Mesodermal cell (in vitro differentiated cells): ENCODE measurements around the gene LBH.

Experiments used
- H3K27ac ChIP-seq: 2 replicates; pipeline ENCODE4 v1.7.0; 2013; ENCODE audit warnings: mild to moderate bottlenecking, low read depth, low read length, moderate library complexity; ENCODE audit not compliant: severe bottlenecking
- H3K36me3 ChIP-seq: 2 replicates; pipeline ENCODE4 v1.7.1; 2013; ENCODE audit warnings: mild to moderate bottlenecking, low read length, moderate library complexity; ENCODE audit not compliant: control insufficient read depth, insufficient read depth
- H3K4me1 ChIP-seq: one replicate; pipeline ENCODE4 v1.7.1; 2013; ENCODE audit warnings: mild to moderate bottlenecking, low read length; ENCODE audit not compliant: insufficient read depth, control insufficient read depth, poor library complexity, severe bottlenecking
- H3K4me3 ChIP-seq: 2 replicates; pipeline ENCODE4 v1.7.0; 2013; ENCODE audit warnings: low read length, control low read depth, mild to moderate bottlenecking; ENCODE audit not compliant: insufficient read depth, poor library complexity, severe bottlenecking; ENCODE audit errors: extremely low read depth
- H3K9me3 ChIP-seq: 2 replicates; pipeline ENCODE4 v1.7.1; 2013; ENCODE audit warnings: mild to moderate bottlenecking, low read length, moderate library complexity; ENCODE audit not compliant: control insufficient read depth
- WGBS, 2 experiments: methylation state at CpG; one replicate each; pipeline ENCODE4 v1.1.5; 2013; ENCODE audit warnings: missing lambda C conversion rate in 2 of 2; ENCODE audit not compliant: insufficient coverage in 2 of 2; 5-methylcytosine and 5-hydroxymethylcytosine counted together

LBH gene

DNA sequence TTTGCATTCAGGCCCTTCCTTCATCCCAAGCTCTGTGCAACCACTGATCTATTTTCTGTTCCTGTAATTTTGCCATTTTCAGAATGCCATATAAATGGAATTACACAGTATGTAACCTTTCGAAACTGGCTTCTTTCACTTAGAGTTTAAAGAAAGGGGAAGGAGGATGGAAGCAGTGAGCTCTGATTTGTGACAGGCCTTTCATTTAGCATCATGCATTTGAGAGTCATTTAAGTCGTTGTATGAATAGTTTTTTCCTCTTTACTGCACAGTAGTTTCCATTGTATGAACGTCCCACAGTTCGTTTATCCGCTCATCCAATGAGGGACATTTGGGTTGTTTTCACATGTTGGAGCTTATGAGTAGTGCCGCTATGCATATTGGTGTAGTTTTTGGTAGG is 67.0 kb downstream of the LBH start:
- H3K9me3 ChIP-seq, result no peaks in the 10 kb centered on the region
- peaks cover 18% of the 10 kb centered on the region for H3K4me1 ChIP-seq
- WGBS, 2 experiments, result 93 to 100% methylated on average over 2 to 3 of the region's 6 CpGs
- no peaks in the 10 kb centered on the region for H3K36me3 ChIP-seq
- H3K27ac ChIP-seq, result no peak overlapping the region
- H3K4me3 ChIP-seq, result no peak overlapping the region

DNA sequence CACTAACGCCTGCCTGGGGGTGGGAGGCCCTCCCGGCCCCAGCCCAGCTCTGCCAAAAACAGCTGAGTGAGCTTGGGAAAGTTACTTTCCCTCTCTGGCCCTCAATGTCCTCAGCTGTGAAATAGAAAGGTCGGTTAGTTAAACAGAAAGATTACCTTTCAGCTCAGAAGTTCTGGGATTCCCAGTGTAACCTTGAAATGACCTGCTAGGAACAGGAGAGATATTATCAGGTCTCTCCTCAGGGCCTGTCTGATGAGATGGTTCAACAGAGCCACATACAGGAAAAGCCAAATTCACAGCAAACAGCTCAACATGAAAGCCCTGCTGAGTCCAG is 68.8 kb downstream of the LBH start:
- Histone ChIP-seq H3K4me3 (no peak overlapping the region), H3K4me1 (peaks cover 17% of the 10 kb centered on the region), H3K27ac (peak overlapping the region; percentile 71), H3K9me3 (no peaks in the 10 kb centered on the region), H3K36me3 (no peaks in the 10 kb centered on the region)
- 56 to 70% methylated on average over 2 of the region's 3 CpGs for WGBS, 2 experiments

DNA sequence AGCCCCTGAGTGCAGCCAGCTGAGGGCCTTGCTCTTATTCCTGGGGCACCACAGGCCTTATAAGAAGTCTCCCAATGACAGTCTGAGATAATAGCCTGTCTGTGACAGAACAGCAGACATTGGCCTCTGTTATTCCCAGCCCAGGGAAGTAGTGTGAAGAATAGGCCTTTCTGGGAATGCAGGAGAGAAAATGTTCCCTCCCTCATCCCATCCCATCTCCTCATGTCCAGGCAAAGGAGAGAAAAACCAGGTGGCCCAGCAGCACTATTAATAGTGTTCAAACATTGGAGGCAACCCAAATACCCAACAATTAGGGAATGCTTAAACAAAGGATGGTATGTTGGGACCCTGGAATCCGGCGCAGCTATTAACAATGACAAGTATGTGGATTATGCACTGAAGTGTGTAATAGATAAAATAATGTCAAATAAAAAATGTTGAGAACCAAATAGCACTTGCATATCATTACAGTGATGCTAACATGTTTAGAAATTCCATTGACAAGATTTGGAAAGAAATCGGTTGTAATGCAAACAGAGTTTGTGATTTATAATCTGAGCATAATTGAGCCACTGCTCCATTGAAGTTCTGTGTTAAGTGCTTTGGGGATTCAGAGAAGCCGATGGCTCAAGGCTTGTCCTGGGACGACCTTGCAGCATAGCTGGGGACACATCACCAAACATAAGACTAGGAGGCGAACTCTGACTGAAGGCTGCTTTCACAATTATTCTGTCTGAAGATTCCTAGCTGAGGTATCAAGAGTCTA is 69.3 kb downstream of the LBH start:
- Histone ChIP-seq H3K36me3 (no peaks in the 10 kb centered on the region), H3K4me1 (peaks cover 17% of the 10 kb centered on the region), H3K9me3 (no peaks in the 10 kb centered on the region), H3K4me3 (no peak overlapping the region), H3K27ac (peak overlapping the region; percentile 71)
- WGBS, 2 experiments, result 90 to 100% methylated on average over 2 to 3 of the region's 6 CpGs

DNA sequence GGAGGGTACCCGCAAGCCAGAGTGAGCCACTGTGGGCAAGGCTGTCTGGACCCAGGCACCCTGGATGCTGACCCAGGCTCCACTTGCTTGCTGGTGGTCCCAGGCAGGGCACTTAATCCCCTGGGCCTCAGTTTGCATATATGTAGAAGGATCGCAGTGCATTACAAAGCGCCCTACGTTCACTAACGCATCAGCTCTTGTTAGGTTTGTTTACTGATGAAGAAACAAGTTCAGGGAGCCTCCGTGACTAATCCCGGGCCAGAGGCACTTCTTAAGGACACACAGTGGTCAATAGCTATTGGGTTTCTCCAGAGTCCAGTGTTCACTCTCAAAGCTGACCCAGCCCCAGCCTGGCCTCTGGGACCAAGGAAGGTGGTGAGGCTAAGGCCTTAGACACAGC is 70.2 kb downstream of the LBH start:
- Histone ChIP-seq H3K9me3 (no peaks in the 10 kb centered on the region), H3K4me1 (peaks cover 17% of the 10 kb centered on the region), H3K4me3 (no peak overlapping the region), H3K36me3 (no peaks in the 10 kb centered on the region), H3K27ac (no peak overlapping the region)
- WGBS, 2 experiments, result 64 to 85% methylated on average over 7 of the region's 7 CpGs

DNA sequence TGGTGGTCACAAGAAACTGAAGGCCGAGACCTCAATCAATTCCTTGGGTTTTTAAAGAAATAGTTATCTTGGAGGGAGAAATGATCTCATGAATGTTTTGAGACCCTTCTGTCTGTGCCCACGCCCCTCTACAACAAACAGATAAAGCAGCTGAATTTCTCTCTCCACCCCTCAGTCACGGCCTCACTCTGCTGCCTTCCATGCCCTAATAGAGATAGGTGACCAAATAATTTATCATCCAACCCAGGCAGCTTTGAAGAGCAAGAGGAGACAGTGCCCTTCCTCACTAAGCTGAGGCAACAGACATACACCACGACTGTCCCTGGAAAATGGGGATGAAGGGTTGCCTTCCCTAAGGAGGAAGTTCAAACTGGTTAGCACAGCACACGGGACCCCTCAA is 71.2 kb downstream of the LBH start:
- H3K36me3 ChIP-seq, result no peaks in the 10 kb centered on the region
- H3K4me1 ChIP-seq, result peaks cover 17% of the 10 kb centered on the region
- H3K9me3 ChIP-seq, result no peaks in the 10 kb centered on the region
- 96 to 100% methylated on average over 2 to 3 of the region's 5 CpGs for WGBS, 2 experiments
- H3K4me3 ChIP-seq, result no peak overlapping the region
- no peak overlapping the region for H3K27ac ChIP-seq

DNA sequence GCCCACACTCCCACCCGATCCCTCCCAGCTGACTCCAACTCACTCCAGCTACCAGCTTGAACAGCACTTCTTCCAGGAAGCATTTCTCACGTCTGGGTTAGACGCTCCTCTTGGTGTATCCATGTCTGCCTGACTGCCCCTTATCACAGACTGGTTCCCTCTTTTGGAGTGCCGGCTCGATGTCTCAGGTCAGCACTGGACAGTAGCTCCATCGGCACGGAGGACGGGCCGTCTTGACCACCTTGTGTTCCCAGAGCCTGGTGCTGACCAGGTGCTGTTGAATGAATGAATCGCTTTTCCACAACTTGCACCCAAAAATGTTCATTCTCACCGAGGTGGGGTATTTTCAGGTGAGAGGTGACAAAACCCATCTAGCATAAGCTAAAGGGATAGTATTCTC is 71.8 kb downstream of the LBH start:
- Histone ChIP-seq H3K9me3 (no peaks in the 10 kb centered on the region), H3K4me3 (no peak overlapping the region), H3K36me3 (no peaks in the 10 kb centered on the region), H3K27ac (no peak overlapping the region), H3K4me1 (peaks cover 17% of the 10 kb centered on the region)
- WGBS, 2 experiments, result 95 to 97% methylated on average over 6 to 9 of the region's 11 CpGs

DNA sequence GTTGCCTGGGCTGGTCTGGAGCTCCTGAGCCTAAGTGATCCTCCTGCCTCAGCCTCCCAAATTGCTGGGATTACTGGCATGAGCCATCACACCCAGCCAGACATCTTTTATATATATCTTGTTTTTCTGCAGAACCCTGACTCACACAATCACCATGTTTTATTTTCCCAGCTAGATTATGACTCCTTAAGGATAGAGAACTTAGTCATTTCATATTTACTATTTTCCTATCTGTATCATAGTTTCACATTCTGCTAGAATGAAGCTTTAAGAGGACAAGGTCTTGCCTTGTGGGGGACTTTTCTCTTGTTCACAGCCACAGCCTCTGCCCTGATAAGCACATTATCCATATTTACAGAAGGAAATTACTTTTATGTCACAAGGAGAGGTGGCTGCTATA is 73.9 kb downstream of the LBH start:
- no peaks in the 10 kb centered on the region for H3K36me3 ChIP-seq
- no peak overlapping the region for H3K27ac ChIP-seq
- no peak overlapping the region for H3K4me3 ChIP-seq
- H3K9me3 ChIP-seq, result no peaks in the 10 kb centered on the region
- H3K4me1 ChIP-seq, result peaks cover 14% of the 10 kb centered on the region

DNA sequence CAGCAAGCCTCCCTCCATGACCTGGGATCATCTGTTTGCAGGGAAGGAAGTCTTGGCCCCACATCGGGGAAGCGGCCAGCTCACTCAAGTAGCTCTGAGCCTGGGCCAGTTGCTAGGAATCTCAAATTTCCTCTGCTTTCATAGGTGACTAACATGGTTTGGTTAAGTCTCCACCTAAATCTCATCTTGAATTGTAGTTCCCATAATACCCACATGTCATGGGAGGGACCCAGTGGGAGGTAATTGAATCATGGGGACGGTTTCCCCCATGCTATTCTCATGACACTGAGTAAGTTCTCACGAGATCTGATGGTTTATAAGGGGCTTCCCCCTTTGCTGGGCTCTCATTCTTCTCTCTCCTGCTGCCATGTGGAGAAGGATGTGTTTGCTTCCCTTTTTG is 75.2 kb downstream of the LBH start:
- Histone ChIP-seq H3K27ac (no peak overlapping the region), H3K9me3 (no peaks in the 10 kb centered on the region), H3K36me3 (no peaks in the 10 kb centered on the region), H3K4me1 (peaks cover 4% of the 10 kb centered on the region), H3K4me3 (no peak overlapping the region)
- WGBS, 2 experiments, result 75 to 80% methylated on average over 2 to 3 of the region's 4 CpGs

DNA sequence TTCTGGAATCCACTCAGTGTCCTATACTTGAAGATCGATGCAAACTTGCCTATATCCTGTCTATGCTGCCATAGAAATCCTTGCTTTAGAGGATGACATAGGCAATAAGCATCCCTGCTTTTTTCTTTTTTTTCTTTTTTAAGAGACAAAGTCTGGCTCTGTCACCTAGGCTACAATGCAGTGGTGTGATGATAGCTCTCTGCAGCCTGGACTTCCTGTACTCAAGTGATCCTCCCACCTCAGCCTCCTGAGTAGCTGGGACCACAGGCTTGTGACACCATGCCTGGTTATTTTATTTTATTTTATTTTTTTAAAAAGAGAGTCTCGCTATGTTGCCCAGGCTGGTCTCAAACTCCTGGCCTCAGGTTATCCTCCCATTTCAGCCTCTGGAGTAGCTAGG is 76.9 kb downstream of the LBH start:
- Histone ChIP-seq H3K4me3 (no peak overlapping the region), H3K36me3 (no peaks in the 10 kb centered on the region), H3K9me3 (no peaks in the 10 kb centered on the region), H3K27ac (no peak overlapping the region), H3K4me1 (no peaks in the 10 kb centered on the region)
- WGBS, 2 experiments, result 94 to 100% methylated on average over 1 to 2 of the region's 2 CpGs
